Upper lobe of left lung (tissue), 4 donors: Measurements from ENCODE around the gene FLNC.

Source experiments
- CTCF ChIP-seq, 6 experiments: fragments of 450-650 bp in 4 of 6; fragments of 200-600 bp in 2 of 6; sonication (generic) in 2 of 6; IDR thresholded peaks; one replicate each; pipeline ENCODE4 v1.5.1; 2016 to 2019; ENCODE audit warnings: antibody characterized with exemption in 6 of 6
- EP300 ChIP-seq, 4 donors: sonication (generic); formaldehyde crosslinking; IDR thresholded peaks; one replicate each; pipeline ENCODE4 v1.5.1; 2017; ENCODE audit warnings: antibody characterized with exemption in 4 of 4, control low read depth in 2 of 4
- POLR2A ChIP-seq, 4 donors: fragments of 450-650 bp; IDR thresholded peaks; one replicate each; pipeline ENCODE4 v1.5.1; 2016 to 2017; ENCODE audit warnings: antibody characterized with exemption in 4 of 4, mild to moderate bottlenecking in 2 of 4
- POLR2AphosphoS5 ChIP-seq, 2 donors: sonication (generic); formaldehyde crosslinking; IDR thresholded peaks; one replicate each; pipeline ENCODE4 v1.5.1; 2017; ENCODE audit warnings: antibody characterized with exemption in 2 of 2

- TF ChIP-seq CTCF (IDR thresholded peaks at IDR 0.05), result no peak
- no peak for TF ChIP-seq POLR2AphosphoS5 (IDR thresholded peaks at IDR 0.05)
- no peak for TF ChIP-seq POLR2A (IDR thresholded peaks at IDR 0.05)
- no peak for TF ChIP-seq EP300 (IDR thresholded peaks at IDR 0.05)
These were observed 8.5 kb upstream of the FLNC start for GRCh38 chr7:128821724-128822123.
